ENCODE results near the gene ZNF385B. TPM values are rescaled to one million over a fixed set of nuclear protein-coding genes. Genes with fewer than 3 reads are reported as not detected.

ZNF385B gene
- polyA plus RNA-seq, 1 donor from 2014 or later = 0.31 TPM

DNA sequence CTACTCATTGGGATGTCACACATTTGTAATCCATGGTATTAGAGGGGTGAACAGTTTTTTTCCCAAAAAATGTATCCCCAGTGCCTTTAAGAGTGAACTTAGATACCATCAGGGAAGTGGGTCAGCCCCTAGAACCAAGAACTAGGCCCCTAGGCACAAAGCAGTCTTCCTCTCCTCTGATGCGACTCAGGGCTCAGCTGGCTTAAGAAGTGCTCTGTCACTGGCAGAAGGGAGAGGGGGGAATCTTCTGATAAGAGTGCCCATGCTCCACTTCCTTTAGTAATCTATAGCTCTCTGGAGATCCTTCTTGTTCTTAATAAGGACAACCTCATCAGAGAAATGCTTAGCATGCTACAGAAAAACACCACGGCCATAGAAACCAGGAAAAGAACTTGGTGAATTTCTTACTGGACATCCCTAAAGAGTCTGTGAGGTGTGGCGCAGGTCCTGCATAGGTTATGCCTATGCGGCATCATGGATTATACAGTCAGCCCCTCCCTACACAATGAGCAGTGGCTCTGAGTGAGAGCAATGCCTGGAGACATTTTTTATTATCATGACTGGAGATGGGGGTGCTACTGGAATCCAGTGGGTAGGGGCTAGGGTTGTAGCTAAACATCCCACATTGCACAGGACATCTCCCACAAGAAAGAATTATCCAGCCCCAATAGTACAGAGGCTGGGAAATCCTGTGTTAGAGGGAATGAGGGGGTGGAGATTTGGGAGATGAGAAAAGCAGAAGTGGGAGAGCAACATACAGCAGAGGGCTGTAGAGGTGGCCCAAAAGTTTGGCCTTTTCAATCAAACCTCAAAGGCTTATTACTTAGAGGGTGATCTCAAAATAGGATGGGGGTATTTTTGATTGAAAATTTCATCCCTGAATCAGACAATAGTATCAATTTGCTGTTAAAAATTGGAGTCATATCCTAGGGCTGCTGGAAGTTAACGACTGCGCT is 21.7 kb upstream of the ZNF385B start:
- Histone ChIP-seq H3K79me2 (replicated peaks; ENCODE audit: insufficient read depth, low read length) (no peaks in the 10 kb centered on the region), H3K27me3 (ENCODE audit: insufficient read depth, low read depth, low read length) (no peaks in the 10 kb centered on the region), H2AFZ (ENCODE audit: low read depth, low read length) (no peak overlapping the region), H3K27ac (ENCODE audit: low read length) (no peak overlapping the region), H3K9ac (ENCODE audit: low read length) (no peak overlapping the region), H3K9me2 (ENCODE audit: insufficient read depth, low read length) (no peaks in the 10 kb centered on the region), H3K9me3 (ENCODE audit: low read length) (no peaks in the 10 kb centered on the region), H3F3A (ENCODE audit: insufficient read depth, low read length, poor library complexity, severe bottlenecking) (no peaks in the 10 kb centered on the region), H3K36me3 (ENCODE audit: insufficient read depth, low read length) (no peaks in the 10 kb centered on the region), H3K4me2 (ENCODE audit: low read length) (no peak overlapping the region), H3K4me3 (ENCODE audit: low read length) (no peak overlapping the region), H4K20me1 (ENCODE audit: insufficient read depth) (no peaks in the 10 kb centered on the region)
- TF ChIP-seq SMC3 (conservative IDR thresholded peaks at IDR 0.05; ENCODE audit: poor library complexity) (no peak), EP300 (conservative IDR thresholded peaks at IDR 0.05; ENCODE audit: poor library complexity, severe bottlenecking) (no peak), TAF1 (IDR thresholded peaks at IDR 0.05; ENCODE audit: low read depth) (no peak), RAD21 (conservative IDR thresholded peaks at IDR 0.05) (no peak), EZH2 (IDR thresholded peaks at IDR 0.05; ENCODE audit: borderline replicate concordance, insufficient read depth, low read length, poor library complexity, severe bottlenecking) (no peak), MXI1 (conservative IDR thresholded peaks at IDR 0.05; ENCODE audit: poor library complexity, severe bottlenecking) (no peak), POLR2AphosphoS5 (IDR thresholded peaks at IDR 0.05) (no peak)
- TF ChIP-seq, protein P1, sequence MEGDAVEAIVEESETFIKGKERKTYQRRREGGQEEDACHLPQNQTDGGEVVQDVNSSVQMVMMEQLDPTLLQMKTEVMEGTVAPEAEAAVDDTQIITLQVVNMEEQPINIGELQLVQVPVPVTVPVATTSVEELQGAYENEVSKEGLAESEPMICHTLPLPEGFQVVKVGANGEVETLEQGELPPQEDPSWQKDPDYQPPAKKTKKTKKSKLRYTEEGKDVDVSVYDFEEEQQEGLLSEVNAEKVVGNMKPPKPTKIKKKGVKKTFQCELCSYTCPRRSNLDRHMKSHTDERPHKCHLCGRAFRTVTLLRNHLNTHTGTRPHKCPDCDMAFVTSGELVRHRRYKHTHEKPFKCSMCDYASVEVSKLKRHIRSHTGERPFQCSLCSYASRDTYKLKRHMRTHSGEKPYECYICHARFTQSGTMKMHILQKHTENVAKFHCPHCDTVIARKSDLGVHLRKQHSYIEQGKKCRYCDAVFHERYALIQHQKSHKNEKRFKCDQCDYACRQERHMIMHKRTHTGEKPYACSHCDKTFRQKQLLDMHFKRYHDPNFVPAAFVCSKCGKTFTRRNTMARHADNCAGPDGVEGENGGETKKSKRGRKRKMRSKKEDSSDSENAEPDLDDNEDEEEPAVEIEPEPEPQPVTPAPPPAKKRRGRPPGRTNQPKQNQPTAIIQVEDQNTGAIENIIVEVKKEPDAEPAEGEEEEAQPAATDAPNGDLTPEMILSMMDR (IDR thresholded peaks at IDR 0.05; ENCODE audit: poor library complexity, severe bottlenecking) = no peak
- TF ChIP-seq, protein P2, sequence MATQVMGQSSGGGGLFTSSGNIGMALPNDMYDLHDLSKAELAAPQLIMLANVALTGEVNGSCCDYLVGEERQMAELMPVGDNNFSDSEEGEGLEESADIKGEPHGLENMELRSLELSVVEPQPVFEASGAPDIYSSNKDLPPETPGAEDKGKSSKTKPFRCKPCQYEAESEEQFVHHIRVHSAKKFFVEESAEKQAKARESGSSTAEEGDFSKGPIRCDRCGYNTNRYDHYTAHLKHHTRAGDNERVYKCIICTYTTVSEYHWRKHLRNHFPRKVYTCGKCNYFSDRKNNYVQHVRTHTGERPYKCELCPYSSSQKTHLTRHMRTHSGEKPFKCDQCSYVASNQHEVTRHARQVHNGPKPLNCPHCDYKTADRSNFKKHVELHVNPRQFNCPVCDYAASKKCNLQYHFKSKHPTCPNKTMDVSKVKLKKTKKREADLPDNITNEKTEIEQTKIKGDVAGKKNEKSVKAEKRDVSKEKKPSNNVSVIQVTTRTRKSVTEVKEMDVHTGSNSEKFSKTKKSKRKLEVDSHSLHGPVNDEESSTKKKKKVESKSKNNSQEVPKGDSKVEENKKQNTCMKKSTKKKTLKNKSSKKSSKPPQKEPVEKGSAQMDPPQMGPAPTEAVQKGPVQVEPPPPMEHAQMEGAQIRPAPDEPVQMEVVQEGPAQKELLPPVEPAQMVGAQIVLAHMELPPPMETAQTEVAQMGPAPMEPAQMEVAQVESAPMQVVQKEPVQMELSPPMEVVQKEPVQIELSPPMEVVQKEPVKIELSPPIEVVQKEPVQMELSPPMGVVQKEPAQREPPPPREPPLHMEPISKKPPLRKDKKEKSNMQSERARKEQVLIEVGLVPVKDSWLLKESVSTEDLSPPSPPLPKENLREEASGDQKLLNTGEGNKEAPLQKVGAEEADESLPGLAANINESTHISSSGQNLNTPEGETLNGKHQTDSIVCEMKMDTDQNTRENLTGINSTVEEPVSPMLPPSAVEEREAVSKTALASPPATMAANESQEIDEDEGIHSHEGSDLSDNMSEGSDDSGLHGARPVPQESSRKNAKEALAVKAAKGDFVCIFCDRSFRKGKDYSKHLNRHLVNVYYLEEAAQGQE (IDR thresholded peaks at IDR 0.05; ENCODE audit: borderline replicate concordance) = no peak

DNA sequence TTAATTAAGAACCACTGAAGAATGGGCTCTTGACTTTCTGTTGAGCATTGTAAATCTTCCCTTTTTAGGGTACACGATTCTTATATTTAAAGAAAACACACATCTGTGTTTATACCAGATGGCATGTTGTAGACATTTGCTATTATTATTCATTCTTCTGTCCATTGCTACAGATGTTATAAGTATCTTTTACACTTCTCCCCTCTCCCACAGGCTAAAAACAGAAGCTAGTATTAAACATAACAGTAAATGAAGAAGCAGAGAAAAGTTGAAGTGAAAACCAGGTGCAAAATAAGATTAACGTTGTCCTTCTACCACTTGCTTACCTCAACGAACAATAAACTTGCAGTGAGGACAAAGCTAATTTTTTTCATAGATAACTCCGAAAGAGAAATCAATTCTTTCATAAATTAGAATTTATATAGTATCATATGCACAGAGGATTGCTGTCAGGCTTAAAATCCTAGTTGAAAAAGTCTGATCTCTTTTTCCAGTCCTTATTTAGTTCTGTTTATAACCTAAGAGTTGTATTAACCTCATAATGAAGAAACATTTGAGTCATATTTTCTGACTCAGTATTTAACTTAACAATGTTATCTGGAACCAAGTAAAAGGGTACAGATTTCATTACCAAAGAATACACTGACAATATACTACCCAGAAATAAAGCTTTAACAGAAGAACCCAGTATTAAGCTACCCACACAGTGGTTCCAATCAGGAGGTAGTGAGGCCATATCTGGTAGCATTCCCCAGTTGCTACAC is 16.4 kb upstream of the ZNF385B start:
- no peaks in the 10 kb centered on the region for H3K27me3 ChIP-seq (ENCODE audit: insufficient read depth, low read depth, low read length)
- H4K20me1 ChIP-seq (ENCODE audit: insufficient read depth) = no peaks in the 10 kb centered on the region
- no peaks in the 10 kb centered on the region for H3K36me3 ChIP-seq (ENCODE audit: insufficient read depth, low read length)
- TF ChIP-seq RAD21 (conservative IDR thresholded peaks at IDR 0.05) (no peak), EP300 (conservative IDR thresholded peaks at IDR 0.05; ENCODE audit: poor library complexity, severe bottlenecking) (no peak), MXI1 (conservative IDR thresholded peaks at IDR 0.05; ENCODE audit: poor library complexity, severe bottlenecking) (no peak), TAF1 (IDR thresholded peaks at IDR 0.05; ENCODE audit: low read depth) (no peak), EZH2 (IDR thresholded peaks at IDR 0.05; ENCODE audit: borderline replicate concordance, insufficient read depth, low read length, poor library complexity, severe bottlenecking) (no peak), POLR2AphosphoS5 (IDR thresholded peaks at IDR 0.05) (no peak), SMC3 (conservative IDR thresholded peaks at IDR 0.05; ENCODE audit: poor library complexity) (no peak)
- TF ChIP-seq, protein P2 (IDR thresholded peaks at IDR 0.05; ENCODE audit: borderline replicate concordance) = no peak
- H3K9me3 ChIP-seq (ENCODE audit: low read length) = no peaks in the 10 kb centered on the region
- no peak overlapping the region for H3K4me3 ChIP-seq (ENCODE audit: low read length)
- H3K79me2 ChIP-seq (replicated peaks; ENCODE audit: insufficient read depth, low read length) = no peaks in the 10 kb centered on the region
- no peak overlapping the region for H3K27ac ChIP-seq (ENCODE audit: low read length)
- H3K9ac ChIP-seq (ENCODE audit: low read length) = no peak overlapping the region
- H2AFZ ChIP-seq (ENCODE audit: low read depth, low read length) = no peak overlapping the region
- H3K4me2 ChIP-seq (ENCODE audit: low read length) = no peak overlapping the region
- no peaks in the 10 kb centered on the region for H3F3A ChIP-seq (ENCODE audit: insufficient read depth, low read length, poor library complexity, severe bottlenecking)
- H3K9me2 ChIP-seq (ENCODE audit: insufficient read depth, low read length) = no peaks in the 10 kb centered on the region

Data from neural cell (in vitro differentiated cells).